HG03095 (cell line): ENCODE results near the gene TMEM245.
A peak's percentile ranks its signal among the peaks of the same experiment; 100 is the strongest.
"Not testable (repeated sequence)": the region's sequence is repeated elsewhere in the genome, so short reads cannot be mapped to it uniquely, and the experiment has no call there.

Experiments used
- ATAC-seq: cut with Tn5 transposase; IDR thresholded peaks from one replicate; pipeline ENCODE4 v1.9.1; 2021; ENCODE audit warnings: moderate library complexity; ENCODE audit not compliant: unreplicated experiment

The TMEM245 gene

DNA sequence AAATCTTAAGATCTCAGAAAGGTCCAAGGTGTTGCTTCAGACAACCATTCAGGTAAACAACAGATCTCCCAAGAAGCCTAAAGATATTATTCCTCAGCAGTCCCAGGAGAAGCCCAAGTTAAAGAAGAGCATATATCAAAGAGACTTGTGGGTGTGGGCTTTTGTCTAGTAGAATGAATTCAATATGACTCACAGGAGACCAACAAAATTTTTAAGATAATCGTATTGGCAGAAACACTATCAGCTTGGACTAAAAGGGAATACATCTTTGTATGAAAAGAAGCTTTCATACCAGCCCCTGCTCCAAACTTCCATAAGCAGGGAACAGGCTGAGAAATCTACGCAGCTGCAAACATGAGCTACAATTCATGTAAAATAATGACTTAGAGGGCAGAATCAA is 116.6 kb downstream of the TMEM245 start:
- no peak for ATAC-seq

GRCh38 chr9:109002141-109002540 is 117.6 kb downstream of the TMEM245 start:
- ATAC-seq = no peak

DNA sequence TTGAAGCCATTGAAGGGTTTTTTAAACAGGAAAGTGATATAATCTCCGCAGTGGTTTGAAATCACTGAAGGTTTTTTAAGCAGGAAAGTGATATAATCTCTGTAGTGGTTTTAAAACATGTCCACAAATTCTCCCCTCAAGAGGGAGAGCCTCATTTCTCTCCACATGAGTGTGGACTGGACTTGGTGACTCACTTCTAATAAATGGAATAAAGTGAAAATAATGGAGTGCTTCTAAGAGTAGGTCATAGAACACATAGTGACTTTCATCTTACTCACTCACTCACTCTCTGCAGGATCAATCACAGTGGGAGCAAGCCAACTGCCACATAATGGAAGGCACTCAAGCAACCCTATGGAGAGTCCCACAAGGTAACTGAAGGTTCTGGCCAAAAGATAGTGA is 118.5 kb downstream of the TMEM245 start:
- no peak for ATAC-seq

- no peak for ATAC-seq
These were observed 122.6 kb downstream of the TMEM245 start for GRCh38 chr9:108997112-108997511.

DNA sequence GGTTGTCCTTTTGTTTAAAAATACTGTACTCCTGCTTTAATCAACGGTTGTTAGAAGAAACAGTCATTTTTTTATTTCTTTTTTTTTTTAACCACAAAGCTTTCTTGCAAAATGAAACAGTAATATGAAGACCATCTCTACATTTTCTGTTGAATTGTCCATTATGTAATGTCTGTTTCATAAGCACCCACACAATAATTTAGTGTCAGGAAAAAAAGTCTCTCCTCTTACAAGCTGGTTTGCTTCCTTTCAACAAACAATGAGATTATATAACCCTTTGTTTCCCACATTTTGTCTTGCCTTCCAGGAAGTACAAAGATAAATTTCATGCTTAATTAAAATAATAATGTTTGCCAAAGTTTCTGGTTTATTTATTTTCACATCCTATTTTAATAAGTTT is 123.1 kb downstream of the TMEM245 start:
- no peak for ATAC-seq

- ATAC-seq = peak; percentile 87
These were observed 125.1 kb downstream of the TMEM245 start for GRCh38 chr9:108994695-108995094.

GRCh38 chr9:108991479-108991878 is 128.3 kb downstream of the TMEM245 start:
- no peak for ATAC-seq

DNA sequence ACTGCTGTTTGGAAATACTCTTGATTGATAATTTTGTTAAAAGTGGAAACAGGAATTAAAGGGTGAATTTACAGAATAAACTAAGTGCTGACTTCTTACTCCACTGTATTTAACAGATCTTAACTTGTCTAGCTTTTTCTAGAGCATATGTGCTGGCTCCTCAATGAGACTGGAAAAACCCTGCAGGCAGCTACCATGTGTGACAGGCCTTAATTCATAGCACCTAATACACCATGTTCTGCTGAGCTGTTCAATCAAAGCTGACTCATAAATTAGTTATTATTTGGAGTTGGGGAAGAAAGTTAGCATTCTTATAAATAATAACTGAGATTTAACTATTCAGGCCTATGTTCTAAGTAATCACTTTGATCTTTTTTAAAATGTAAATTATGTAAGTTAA is 135.9 kb downstream of the TMEM245 start:
- ATAC-seq = no peak

DNA sequence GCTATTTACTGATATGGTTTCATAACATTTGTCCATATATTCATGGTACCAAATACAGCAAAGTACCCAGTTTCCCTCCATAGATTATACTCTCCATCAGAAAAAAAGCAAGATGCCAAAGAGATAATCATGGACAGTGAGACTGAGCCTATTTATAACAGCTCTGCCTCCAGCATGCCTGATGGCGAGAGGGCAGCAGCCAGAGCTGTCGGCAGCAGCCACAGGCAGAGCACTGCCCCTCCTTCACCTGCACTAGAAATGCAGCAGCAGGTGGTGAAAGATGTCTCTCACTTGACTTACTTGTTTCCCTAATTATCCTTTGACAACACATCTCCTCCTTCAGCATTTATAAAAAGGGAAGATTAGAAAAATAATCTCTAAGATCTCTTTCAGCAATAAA is 138.9 kb downstream of the TMEM245 start:
- ATAC-seq = no peak

- ATAC-seq = no peak
These were observed 141.5 kb downstream of the TMEM245 start for GRCh38 chr9:108978205-108978604.

DNA sequence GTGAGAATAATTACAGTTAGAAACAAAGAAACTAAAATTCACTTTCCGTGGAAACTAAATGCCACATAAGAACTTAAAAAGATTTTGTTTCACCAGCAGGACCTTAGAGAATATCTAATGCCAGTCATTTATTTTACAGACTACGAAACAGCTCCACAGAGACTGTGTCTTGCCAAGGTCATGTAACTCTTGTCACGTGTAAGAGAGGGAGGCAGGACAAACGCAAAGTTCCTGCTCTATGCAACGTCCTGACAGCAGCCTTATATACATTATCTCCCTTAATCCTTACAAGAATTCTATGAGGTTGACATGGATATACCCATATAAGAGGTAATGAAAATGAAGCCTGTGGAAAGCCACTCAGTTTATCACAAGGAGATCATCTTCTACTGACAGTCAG is 145.9 kb downstream of the TMEM245 start:
- no peak for ATAC-seq

- ATAC-seq = no peak
These were observed 147.0 kb downstream of the TMEM245 start for GRCh38 chr9:108972626-108973209.

DNA sequence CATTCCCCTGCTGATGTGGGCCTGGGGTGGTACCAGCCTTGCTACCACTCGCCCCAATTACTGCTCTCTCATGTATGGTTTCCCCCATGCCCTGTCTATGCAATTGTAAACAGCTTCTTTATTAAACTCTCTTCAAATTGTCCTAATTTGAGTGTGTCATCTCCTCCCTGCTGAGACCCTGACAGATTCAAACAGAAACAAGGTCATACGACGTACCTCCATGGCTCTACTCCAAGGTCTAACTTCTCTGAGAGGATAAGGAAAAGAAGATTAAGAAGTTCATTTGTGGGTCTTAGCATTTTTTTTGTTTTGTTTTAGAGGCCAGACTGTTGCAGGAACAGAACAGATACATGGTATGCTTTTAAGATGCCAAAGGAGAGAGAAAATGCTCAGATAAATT is 147.6 kb downstream of the TMEM245 start:
- no peak for ATAC-seq

GRCh38 chr9:108971392-108971791 is 148.4 kb downstream of the TMEM245 start:
- ATAC-seq = not testable (repeated sequence)

DNA sequence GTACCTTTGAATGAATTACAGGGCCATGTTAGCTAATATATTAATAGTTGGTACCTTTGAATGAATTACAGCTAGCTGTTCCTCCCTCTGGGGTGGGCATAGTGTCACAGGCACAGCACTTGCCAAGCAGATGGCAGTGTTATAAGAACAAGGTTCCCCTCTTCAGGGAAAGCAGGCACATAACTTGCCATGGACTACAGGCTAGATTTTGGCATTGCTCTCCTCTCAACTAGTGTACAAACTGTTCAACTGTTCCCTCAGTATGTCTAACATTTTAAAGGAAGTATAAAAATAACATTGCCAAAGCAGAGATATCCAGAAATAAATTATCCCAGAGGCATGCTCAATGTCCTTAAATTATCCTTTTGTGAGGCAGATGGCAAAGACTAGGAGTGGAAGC is 151.8 kb downstream of the TMEM245 start:
- no peak for ATAC-seq
